ENCODE results near the gene EPB41L2.

The EPB41L2 gene

GRCh38 chr6:131073577-131073976 lies 10.5 kb upstream of the EPB41L2 start:
- DNase-seq (ENCODE audit: low read depth), result no peak
- TF ChIP-seq, protein P1, sequence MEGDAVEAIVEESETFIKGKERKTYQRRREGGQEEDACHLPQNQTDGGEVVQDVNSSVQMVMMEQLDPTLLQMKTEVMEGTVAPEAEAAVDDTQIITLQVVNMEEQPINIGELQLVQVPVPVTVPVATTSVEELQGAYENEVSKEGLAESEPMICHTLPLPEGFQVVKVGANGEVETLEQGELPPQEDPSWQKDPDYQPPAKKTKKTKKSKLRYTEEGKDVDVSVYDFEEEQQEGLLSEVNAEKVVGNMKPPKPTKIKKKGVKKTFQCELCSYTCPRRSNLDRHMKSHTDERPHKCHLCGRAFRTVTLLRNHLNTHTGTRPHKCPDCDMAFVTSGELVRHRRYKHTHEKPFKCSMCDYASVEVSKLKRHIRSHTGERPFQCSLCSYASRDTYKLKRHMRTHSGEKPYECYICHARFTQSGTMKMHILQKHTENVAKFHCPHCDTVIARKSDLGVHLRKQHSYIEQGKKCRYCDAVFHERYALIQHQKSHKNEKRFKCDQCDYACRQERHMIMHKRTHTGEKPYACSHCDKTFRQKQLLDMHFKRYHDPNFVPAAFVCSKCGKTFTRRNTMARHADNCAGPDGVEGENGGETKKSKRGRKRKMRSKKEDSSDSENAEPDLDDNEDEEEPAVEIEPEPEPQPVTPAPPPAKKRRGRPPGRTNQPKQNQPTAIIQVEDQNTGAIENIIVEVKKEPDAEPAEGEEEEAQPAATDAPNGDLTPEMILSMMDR (IDR thresholded peaks at IDR 0.05; ENCODE audit: control insufficient read depth, insufficient read depth, low read depth, low read length, missing control alignments), result no peak
- H3K4me3 ChIP-seq (ENCODE audit: control insufficient read depth, low read depth, low read length), result no peak overlapping the region

DNA sequence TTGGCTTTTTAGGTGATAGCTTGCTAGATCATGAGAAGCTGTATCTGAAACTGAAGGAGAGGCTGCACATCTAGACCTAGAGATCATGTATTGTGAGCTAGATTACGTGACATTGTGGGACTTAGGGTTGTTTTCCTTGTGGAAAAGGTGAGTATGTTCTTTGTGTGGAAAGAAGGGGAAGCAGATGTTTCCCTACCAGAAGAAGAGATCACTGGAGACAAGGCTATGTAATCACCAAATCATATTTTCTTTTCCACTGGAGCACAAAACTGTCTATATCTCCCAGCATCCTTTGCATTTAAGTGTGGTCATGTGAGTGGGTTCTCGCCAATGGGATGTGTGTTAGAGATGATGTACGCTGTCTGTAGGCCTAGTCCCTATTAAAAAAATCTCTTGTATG lies 7.0 kb upstream of the EPB41L2 start:
- TF ChIP-seq, protein P1 (IDR thresholded peaks at IDR 0.05; ENCODE audit: control insufficient read depth, insufficient read depth, low read depth, low read length, missing control alignments), result no peak
- DNase-seq (ENCODE audit: low read depth), result no peak

GRCh38 chr6:131068165-131068564 lies 5.1 kb upstream of the EPB41L2 start:
- TF ChIP-seq, protein P1 (IDR thresholded peaks at IDR 0.05; ENCODE audit: control insufficient read depth, insufficient read depth, low read depth, low read length, missing control alignments), result no peak
- no peak for DNase-seq (ENCODE audit: low read depth)
- H3K4me3 ChIP-seq (ENCODE audit: control insufficient read depth, low read depth, low read length), result no peak overlapping the region

More for the DNA sequence above, 7.0 kb upstream of the EPB41L2 start:
- no peak overlapping the region for H3K4me3 ChIP-seq (ENCODE audit: control insufficient read depth, low read depth, low read length)

DNA sequence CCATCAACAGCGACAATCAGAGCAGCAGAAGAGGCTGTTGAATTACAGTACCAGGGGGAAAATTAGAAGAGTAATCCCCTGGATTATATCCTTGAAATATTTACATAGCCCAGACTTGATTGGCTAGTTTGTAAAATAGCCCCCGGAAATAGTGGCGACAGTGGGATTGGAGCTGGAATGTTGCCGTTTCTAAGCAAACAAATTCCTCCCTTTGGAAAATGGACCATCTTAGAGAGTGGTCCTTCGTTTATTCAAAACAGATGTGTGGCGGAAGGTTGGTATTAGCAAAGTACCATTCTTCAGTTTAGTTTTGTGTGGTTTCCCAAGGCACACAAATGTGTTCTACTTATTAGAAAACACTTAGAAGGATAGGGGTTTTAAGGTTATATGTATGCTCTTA lies 4.5 kb upstream of the EPB41L2 start:
- no peak overlapping the region for H3K4me3 ChIP-seq (ENCODE audit: control insufficient read depth, low read depth, low read length)
- DNase-seq (ENCODE audit: low read depth), result no peak
- TF ChIP-seq, protein P1 (IDR thresholded peaks at IDR 0.05; ENCODE audit: control insufficient read depth, insufficient read depth, low read depth, low read length, missing control alignments), result no peak

DNA sequence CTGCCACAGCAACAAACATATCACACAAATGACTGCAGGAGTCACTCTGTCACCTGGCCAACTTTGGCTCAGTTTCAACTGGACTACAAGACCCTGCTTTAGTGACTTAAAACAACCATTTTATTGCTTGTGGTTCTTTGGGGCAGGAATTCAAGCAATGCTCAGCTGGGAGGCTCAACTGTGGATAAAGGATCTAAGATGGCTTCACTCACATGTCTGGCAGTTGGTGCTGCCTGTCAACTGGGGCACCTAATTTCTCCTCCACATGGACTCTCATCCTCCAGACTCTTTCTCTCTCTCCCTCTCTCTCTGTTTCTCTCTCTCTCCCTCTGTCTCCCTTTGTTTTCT lies 2.8 kb upstream of the EPB41L2 start:
- TF ChIP-seq, protein P1 (IDR thresholded peaks at IDR 0.05; ENCODE audit: control insufficient read depth, insufficient read depth, low read depth, low read length, missing control alignments), result no peak
- DNase-seq (ENCODE audit: low read depth), result no peak

DNA sequence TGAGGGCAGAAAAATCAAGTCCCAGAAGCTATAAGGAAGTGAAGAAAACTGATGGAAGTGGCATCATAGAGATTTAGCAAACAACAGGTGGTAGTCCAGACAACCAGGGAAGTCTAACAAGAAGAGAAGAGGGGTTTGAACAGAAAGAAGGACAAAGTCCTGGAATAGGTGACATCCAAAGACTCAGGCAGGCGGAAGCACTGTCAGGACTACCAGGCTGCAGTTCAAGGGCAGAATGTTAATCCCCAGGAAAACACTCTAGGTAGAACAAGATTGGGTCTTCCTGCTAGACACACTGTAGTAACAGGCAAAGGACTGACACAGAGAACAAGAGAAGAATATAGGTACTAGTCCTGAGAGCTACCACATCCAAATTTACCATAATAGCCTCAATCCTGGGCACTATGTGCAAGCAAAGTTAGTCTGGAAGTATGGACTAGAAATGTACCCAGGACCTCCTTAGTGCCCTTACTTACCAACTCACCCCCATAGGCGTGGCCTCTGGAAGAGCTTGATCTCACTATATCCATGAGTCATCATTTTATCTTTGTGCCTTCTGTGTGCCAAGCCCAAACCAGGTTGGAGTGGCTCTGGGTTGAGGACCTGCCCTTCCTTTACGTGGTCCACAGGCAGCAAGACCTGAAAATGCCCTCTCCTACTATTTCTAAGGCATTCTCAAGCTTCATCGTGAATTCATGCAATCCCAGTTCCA lies 2.2 kb upstream of the EPB41L2 start:
- TF ChIP-seq, protein P1 (IDR thresholded peaks at IDR 0.05; ENCODE audit: control insufficient read depth, insufficient read depth, low read depth, low read length, missing control alignments), result no peak
- DNase-seq (ENCODE audit: low read depth), result no peak
- H3K4me3 ChIP-seq (ENCODE audit: control insufficient read depth, low read depth, low read length), result no peak overlapping the region

More for the DNA sequence above, 2.8 kb upstream of the EPB41L2 start:
- H3K4me3 ChIP-seq (ENCODE audit: control insufficient read depth, low read depth, low read length), result no peak overlapping the region

All from AG09309 (cell line).